OCI-LY1 (cell line): Measurements from ENCODE around the gene MGAT4B.

Experiments used
- H2AFZ ChIP-seq: fragments of 200-600 bp; sonication (generic), shearing (Covaris generic); 2 replicates; pipeline ENCODE4 v1.6.0; 2014; ENCODE audit warnings: antibody characterized with exemption, mild to moderate bottlenecking, low read length
- H3F3A ChIP-seq: fragments of 200-600 bp; sonication (generic), shearing (Covaris generic); 2 replicates; pipeline ENCODE4 v1.6.0; 2014; ENCODE audit warnings: mild to moderate bottlenecking, antibody characterized with exemption, low read length, moderate library complexity; ENCODE audit not compliant: insufficient read depth
- H3K27ac ChIP-seq: fragments of 200-600 bp; sonication (generic); 2 replicates; pipeline ENCODE4 v1.5.1; 2014; ENCODE audit warnings: low read length, mixed run types, mild to moderate bottlenecking, low read depth; ENCODE audit not compliant: poor library complexity, severe bottlenecking
- H3K27me3 ChIP-seq: fragments of 200-600 bp; sonication (generic); 2 replicates; pipeline ENCODE4 v1.6.0; 2014; ENCODE audit warnings: antibody characterized with exemption, mild to moderate bottlenecking, low read length, moderate library complexity; ENCODE audit not compliant: insufficient read depth
- H3K36me3 ChIP-seq: fragments of 200-600 bp; sonication (generic); 2 replicates; pipeline ENCODE4 v1.6.1; 2014; ENCODE audit warnings: mild to moderate bottlenecking, antibody characterized with exemption, low read length, moderate library complexity, mixed read lengths; ENCODE audit not compliant: insufficient read depth
- H3K4me1 ChIP-seq: fragments of 200-600 bp; sonication (generic); 2 replicates; pipeline ENCODE4 v1.5.1; 2014; ENCODE audit warnings: mild to moderate bottlenecking, low read length, moderate library complexity; ENCODE audit not compliant: insufficient read depth, severe bottlenecking
- H3K4me2 ChIP-seq: fragments of 200-600 bp; sonication (generic), shearing (Covaris generic); 2 replicates; pipeline ENCODE4 v1.6.1; 2014; ENCODE audit warnings: low read length
- H3K4me3 ChIP-seq: fragments of 200-600 bp; sonication (generic); 2 replicates; pipeline ENCODE4 v1.5.1; 2014; ENCODE audit warnings: low read length, low read depth, mild to moderate bottlenecking, mixed read lengths; ENCODE audit not compliant: poor library complexity, severe bottlenecking
- H3K79me2 ChIP-seq: fragments of 200-600 bp; shearing (Covaris generic); 2 replicates; pipeline ENCODE4 v1.6.1; 2016; ENCODE audit warnings: mixed run types, low read length, mixed read lengths; ENCODE audit not compliant: insufficient read depth
- H3K9ac ChIP-seq: fragments of 200-600 bp; sonication (generic), shearing (Covaris generic); 2 replicates; pipeline ENCODE4 v1.6.1; 2014; ENCODE audit warnings: mild to moderate bottlenecking, low read length, mixed read lengths
- H3K9me2 ChIP-seq: fragments of 200-600 bp; sonication (generic), shearing (Covaris generic); 2 replicates; pipeline ENCODE4 v1.6.1; 2014; ENCODE audit warnings: low read depth, mild to moderate bottlenecking, low read length, mixed read lengths
- H3K9me3 ChIP-seq: fragments of 200-600 bp; shearing (Covaris generic); 2 replicates; pipeline ENCODE4 v1.6.1; 2014; ENCODE audit warnings: low read length, mixed read lengths
- H4K20me1 ChIP-seq: fragments of 200-600 bp; sonication (generic), shearing (Covaris generic); 2 replicates; pipeline ENCODE4 v1.6.0; 2016; ENCODE audit warnings: mild to moderate bottlenecking, low read length; ENCODE audit not compliant: insufficient read depth
- EZH2 ChIP-seq: fragments of 200-600 bp; sonication (generic), shearing (Covaris generic); IDR thresholded peaks from 2 replicates; pipeline ENCODE4 v1.8.0; 2017; ENCODE audit warnings: borderline replicate concordance, mixed run types, mild to moderate bottlenecking, antibody characterized with exemption, low read length, moderate library complexity, mixed read lengths
- TF ChIP-seq, protein P1 (sequence below): fragments of 200-600 bp; sonication (generic), shearing (Covaris generic); IDR thresholded peaks from 2 replicates; pipeline ENCODE4 v1.5.1; 2017; ENCODE audit warnings: mild to moderate bottlenecking, antibody characterized with exemption, low read length, moderate library complexity, mixed read lengths

MGAT4B gene

DNA sequence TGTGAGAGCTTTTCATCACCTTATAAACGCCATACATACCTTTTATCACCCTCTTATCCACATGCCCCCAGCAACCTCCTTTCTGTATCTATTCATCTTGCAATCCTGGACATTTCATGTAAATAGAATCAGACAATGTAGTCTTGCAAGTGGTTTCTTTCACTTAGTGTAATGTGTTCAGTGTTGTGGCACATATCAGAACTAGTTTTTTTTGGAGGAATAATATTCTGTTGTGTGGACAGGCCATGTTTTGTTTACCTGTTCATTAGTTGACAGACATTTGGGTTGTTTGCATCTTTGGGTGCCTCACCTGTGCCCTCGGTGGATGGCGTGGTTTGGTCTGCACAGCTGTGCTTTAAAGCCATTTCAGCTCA is 15.4 kb upstream of the MGAT4B start:
- H3K4me2 ChIP-seq = peak overlapping the region; percentile 77
- peak overlapping the region; percentile 88 for H3K4me3 ChIP-seq
- H3K27ac ChIP-seq = peak overlapping the region; percentile 51
- H3K9ac ChIP-seq = peak overlapping the region; percentile 10; the same call in 1 of the 2 replicates
- no peak for TF ChIP-seq EZH2
- TF ChIP-seq, protein P1, sequence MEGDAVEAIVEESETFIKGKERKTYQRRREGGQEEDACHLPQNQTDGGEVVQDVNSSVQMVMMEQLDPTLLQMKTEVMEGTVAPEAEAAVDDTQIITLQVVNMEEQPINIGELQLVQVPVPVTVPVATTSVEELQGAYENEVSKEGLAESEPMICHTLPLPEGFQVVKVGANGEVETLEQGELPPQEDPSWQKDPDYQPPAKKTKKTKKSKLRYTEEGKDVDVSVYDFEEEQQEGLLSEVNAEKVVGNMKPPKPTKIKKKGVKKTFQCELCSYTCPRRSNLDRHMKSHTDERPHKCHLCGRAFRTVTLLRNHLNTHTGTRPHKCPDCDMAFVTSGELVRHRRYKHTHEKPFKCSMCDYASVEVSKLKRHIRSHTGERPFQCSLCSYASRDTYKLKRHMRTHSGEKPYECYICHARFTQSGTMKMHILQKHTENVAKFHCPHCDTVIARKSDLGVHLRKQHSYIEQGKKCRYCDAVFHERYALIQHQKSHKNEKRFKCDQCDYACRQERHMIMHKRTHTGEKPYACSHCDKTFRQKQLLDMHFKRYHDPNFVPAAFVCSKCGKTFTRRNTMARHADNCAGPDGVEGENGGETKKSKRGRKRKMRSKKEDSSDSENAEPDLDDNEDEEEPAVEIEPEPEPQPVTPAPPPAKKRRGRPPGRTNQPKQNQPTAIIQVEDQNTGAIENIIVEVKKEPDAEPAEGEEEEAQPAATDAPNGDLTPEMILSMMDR = no peak
- no peaks in the 10 kb centered on the region for H3K27me3 ChIP-seq
- no peaks in the 10 kb centered on the region for H3K9me3 ChIP-seq
- H2AFZ ChIP-seq = no peak overlapping the region
- H3F3A ChIP-seq = no peaks in the 10 kb centered on the region
- H3K4me1 ChIP-seq = peaks cover 40% of the 10 kb centered on the region
- H3K36me3 ChIP-seq = peaks cover 49% of the 10 kb centered on the region
- H4K20me1 ChIP-seq = no peaks in the 10 kb centered on the region
- no peaks in the 10 kb centered on the region for H3K9me2 ChIP-seq
- peaks cover 10% of the 10 kb centered on the region; the same call in 1 of the 2 replicates for H3K79me2 ChIP-seq

DNA sequence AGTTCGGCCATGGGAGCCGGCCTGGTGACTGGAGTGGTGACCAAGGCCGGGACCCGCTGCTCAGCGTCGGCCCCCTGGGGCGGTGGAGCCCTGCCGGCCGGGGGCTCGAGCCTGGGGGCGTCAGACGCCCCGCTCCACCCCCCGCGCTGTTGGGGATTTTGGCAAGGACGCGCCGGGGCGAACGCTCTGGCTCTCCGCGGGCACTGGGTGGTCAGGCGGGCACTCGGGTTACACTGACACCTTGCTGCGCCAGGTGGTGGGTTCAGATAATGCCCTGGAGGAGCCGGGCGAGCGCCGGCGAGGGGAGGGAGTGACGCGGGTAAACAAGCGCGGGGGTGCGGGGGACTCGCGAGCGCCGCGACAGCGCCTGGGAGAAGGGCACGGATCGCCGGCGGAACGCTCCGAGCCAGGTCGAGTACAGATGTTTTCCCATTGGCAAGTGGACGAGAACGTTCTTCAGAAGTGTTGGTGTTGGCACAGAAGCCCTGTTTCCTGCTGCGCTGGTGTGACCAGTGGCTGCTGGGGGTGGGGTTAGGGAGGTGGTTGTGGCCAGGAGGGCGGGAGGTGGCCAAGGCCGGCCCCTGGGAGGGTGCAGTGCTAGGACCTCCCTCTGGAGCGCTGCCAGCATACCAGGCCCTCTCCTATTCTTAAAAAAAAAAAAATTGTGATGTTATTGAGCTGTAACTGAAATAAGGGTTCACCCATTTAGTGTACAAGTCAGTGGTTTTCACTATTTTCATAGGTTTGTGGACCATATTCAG is 14.8 kb upstream of the MGAT4B start:
- Histone ChIP-seq H3K9me3 (no peaks in the 10 kb centered on the region), H3K4me1 (peaks cover 45% of the 10 kb centered on the region), H4K20me1 (no peaks in the 10 kb centered on the region), H3K79me2 (peaks cover 10% of the 10 kb centered on the region; the same call in 1 of the 2 replicates), H3K27me3 (no peaks in the 10 kb centered on the region), H3F3A (no peaks in the 10 kb centered on the region), H3K4me2 (peak overlapping the region; percentile 77), H3K27ac (peak overlapping the region; percentile 51), H3K36me3 (peaks cover 44% of the 10 kb centered on the region), H3K9me2 (no peaks in the 10 kb centered on the region), H3K4me3 (peak overlapping the region; percentile 88), H2AFZ (no peak overlapping the region), H3K9ac (peak overlapping the region; percentile 82)
- TF ChIP-seq, protein P1 = no peak
- TF ChIP-seq EZH2 = no peak

DNA sequence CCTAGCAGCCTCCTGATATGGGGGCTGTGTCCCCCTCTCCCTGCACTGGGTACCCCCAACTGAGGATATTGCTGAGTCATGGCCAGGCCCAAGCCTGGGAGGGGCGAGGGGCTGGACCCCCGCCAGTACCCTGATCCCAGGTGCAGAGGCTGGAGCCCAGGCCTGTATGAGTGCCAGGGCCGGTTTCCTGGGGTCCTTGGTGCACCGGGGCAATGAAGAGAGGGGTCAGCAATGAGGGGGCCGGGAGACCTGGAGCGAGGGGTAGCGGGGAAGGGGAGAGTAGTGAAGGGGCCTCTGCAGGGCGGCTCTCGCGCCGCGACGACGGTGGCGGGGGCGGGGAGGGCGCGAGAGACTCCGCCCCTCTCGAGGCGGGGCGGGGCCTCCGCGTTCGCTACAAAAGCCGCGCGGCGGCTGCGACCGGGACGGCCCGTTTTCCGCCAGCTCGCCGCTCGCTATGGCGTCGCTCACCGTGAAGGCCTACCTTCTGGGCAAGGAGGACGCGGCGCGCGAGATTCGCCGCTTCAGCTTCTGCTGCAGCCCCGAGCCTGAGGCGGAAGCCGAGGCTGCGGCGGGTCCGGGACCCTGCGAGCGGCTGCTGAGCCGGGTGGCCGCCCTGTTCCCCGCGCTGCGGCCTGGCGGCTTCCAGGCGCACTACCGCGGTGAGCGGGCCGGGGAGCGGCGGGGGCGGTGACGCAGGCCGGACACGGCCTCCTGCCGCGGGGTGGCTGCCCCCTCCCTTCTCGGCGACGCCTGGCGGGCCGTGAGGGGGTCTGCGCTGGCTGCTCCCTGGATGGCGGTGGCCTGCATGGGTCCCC is 14.0 kb upstream of the MGAT4B start, which contains the start of gene SQSTM1:
Gene SQSTM1, plus strand, starts transcription at position 423 of the 815 bp plus-strand sequence. Its CDS starts 32 bp downstream, at position 455.
- peak within 1 kb of the TSS; percentile 82 for H3K9ac ChIP-seq
- H3K9me3 ChIP-seq = no peaks in the 10 kb centered on the region
- H4K20me1 ChIP-seq = no peaks in the 10 kb centered on the region
- H3K4me1 ChIP-seq = peaks cover 45% of the 10 kb centered on the region
- H3K4me2 ChIP-seq = peak within 1 kb of the TSS; percentile 77
- peak within 1 kb of the TSS; percentile 72 for H3K27ac ChIP-seq
- H3K4me3 ChIP-seq = peak within 1 kb of the TSS; percentile 88
- H3K79me2 ChIP-seq = peaks cover 10% of the 10 kb centered on the region; the same call in 1 of the 2 replicates
- H2AFZ ChIP-seq = no peak within 1 kb of the TSS
- TF ChIP-seq EZH2 = no peak
- TF ChIP-seq, protein P1 = no peak
- H3K36me3 ChIP-seq = peaks cover 36% of the 10 kb centered on the region
- H3K9me2 ChIP-seq = no peaks in the 10 kb centered on the region
- no peaks in the 10 kb centered on the region for H3F3A ChIP-seq
- no peaks in the 10 kb centered on the region for H3K27me3 ChIP-seq
